Small intestine (tissue), 7 donors: ENCODE results near the gene GPR42. TPM values are rescaled to one million over a fixed set of nuclear protein-coding genes. Genes with fewer than 3 reads are reported as not detected.

Experiments
- DNase-seq, 2 donors: peaks; one replicate each; pipeline versions ENCODE4 v3.0.0 to v3.0.0-alpha.2; 2013
- FAIRE-seq: peaks from 2 replicates; lab custom pipeline; 2012; peaks lifted over from hg19 to GRCh38; lab: Jason Lieb, UNC
- H3K27ac ChIP-seq, 3 donors: one replicate each; pipeline ENCODE4 v1.5.1; 2013; ENCODE audit warnings: low read length in 2 of 3, mild to moderate bottlenecking in 2 of 3, control low read depth in 1 of 3, inconsistent platforms in 1 of 3, low read depth in 1 of 3, moderate library complexity in 1 of 3
- H3K27me3 ChIP-seq, 3 donors: one replicate each; pipeline ENCODE4 v1.6.1; 2013; ENCODE audit warnings: low read length in 3 of 3, inconsistent platforms in 1 of 3; ENCODE audit not compliant: control insufficient read depth in 3 of 3, insufficient read depth in 3 of 3
- H3K36me3 ChIP-seq, 3 donors: one replicate each; pipeline ENCODE4 v1.6.1; 2013; ENCODE audit warnings: low read length in 3 of 3, inconsistent platforms in 1 of 3, low read depth in 1 of 3, mild to moderate bottlenecking in 1 of 3, moderate library complexity in 1 of 3; ENCODE audit not compliant: control insufficient read depth in 3 of 3, insufficient read depth in 2 of 3
- H3K4me1 ChIP-seq, 3 donors: one replicate each; pipeline ENCODE4 v1.6.1; 2013; ENCODE audit warnings: low read length in 2 of 3, inconsistent platforms in 1 of 3, low read depth in 1 of 3, mild to moderate bottlenecking in 1 of 3, moderate library complexity in 1 of 3; ENCODE audit not compliant: control insufficient read depth in 3 of 3, insufficient read depth in 2 of 3
- H3K4me3 ChIP-seq, 3 donors: one replicate each; pipeline ENCODE4 v1.5.1; 2013; ENCODE audit warnings: low read length in 3 of 3, control low read depth in 1 of 3, inconsistent platforms in 1 of 3, low read depth in 1 of 3, mild to moderate bottlenecking in 1 of 3, moderate library complexity in 1 of 3
- H3K9me3 ChIP-seq, 2 donors: one replicate each; pipeline ENCODE4 v1.6.1; 2013; ENCODE audit warnings: low read depth in 1 of 2, low read length in 1 of 2; ENCODE audit not compliant: control insufficient read depth in 2 of 2, insufficient read depth in 1 of 2
- WGBS, 3 donors: extraction: QIAGEN DNeasy Blood & Tissue Kit; methylation state at CpG; one replicate each; pipeline ENCODE4 v1.1.7; 2013; 5-methylcytosine and 5-hydroxymethylcytosine counted together
- polyA plus RNA-seq, 4 donors: library from polyadenylated mRNA; stranded (reverse) in 3 of 4; unstranded in 1 of 4; fragments of 200-250 nt in 3 of 4; fragments of 120-200 nt in 1 of 4; gene quantifications; one replicate each; pipeline versions ENCODE4 v1.2.1 to v1.2.3, GENCODE V29; 2013
- donor health status: healthy with polysubstance abuse.
- donor health status: control.
- donor health status: control.
- donor health status: Bipolar disorder and iron deficiency.
- donor health status: healthy.

The GPR42 gene
- polyA plus RNA-seq, 4 donors: 0.06 to 0.15 TPM; not detected in 2

GRCh38 chr19:35342430-35342829 lies 28.4 kb upstream of the GPR42 start:
- peaks cover 0 to 4% (median 3%) of the 10 kb centered on the region in 3 donors for H3K27me3 ChIP-seq
- DNase-seq (no peak), FAIRE-seq (no peak)
- H3K27ac ChIP-seq: no peak overlapping the region
- WGBS, 3 donors: 49 to 59% (median 58%) methylated on average over 5 of the region's 5 CpGs
- no peaks in the 10 kb centered on the region for H3K9me3 ChIP-seq
- H3K4me3 ChIP-seq: no peak overlapping the region
- no peaks in the 10 kb centered on the region for H3K4me1 ChIP-seq
- no peaks in the 10 kb centered on the region for H3K36me3 ChIP-seq

- Histone ChIP-seq H3K9me3 (no peaks in the 10 kb centered on the region), H3K4me1 (no peaks in the 10 kb centered on the region), H3K27me3 (peaks cover 0 to 8% (median 3%) of the 10 kb centered on the region in 3 donors), H3K27ac (no peak overlapping the region), H3K36me3 (no peaks in the 10 kb centered on the region), H3K4me3 (no peak overlapping the region)
- no peak for FAIRE-seq
- 59 to 73% (median 72%) methylated on average over 16 to 17 of the region's 17 CpGs for WGBS, 3 donors
- DNase-seq: no peak
These were observed 26.3 kb upstream of the GPR42 start for GRCh38 chr19:35344511-35345031.

- Histone ChIP-seq H3K4me3 (no peak overlapping the region), H3K4me1 (no peaks in the 10 kb centered on the region), H3K9me3 (no peaks in the 10 kb centered on the region), H3K27me3 (peaks cover 0 to 8% (median 3%) of the 10 kb centered on the region in 3 donors), H3K36me3 (no peaks in the 10 kb centered on the region), H3K27ac (no peak overlapping the region)
- no peak for DNase-seq
- 46 to 74% (median 59%) methylated on average over 11 of the region's 11 CpGs for WGBS, 3 donors
- FAIRE-seq: no peak
These were observed 25.2 kb upstream of the GPR42 start for GRCh38 chr19:35345671-35346111.

GRCh38 chr19:35346193-35347052 lies 24.4 kb upstream of the GPR42 start:
- FAIRE-seq: no peak
- 59 to 73% (median 67%) methylated on average over 21 to 28 of the region's 28 CpGs for WGBS, 3 donors

GRCh38 chr19:35347171-35347929 lies 23.5 kb upstream of the GPR42 start, which contains the start of gene FFAR1:
Gene FFAR1 (plus strand): TSS chr19:35347902. CDS start chr19:35351552, 3,650 bp downstream.
- H3K36me3 ChIP-seq: no peaks in the 10 kb centered on the region
- H3K4me3 ChIP-seq: no peak within 1 kb of the TSS
- peaks cover 0 to 8% (median 3%) of the 10 kb centered on the region in 3 donors for H3K27me3 ChIP-seq
- 61 to 72% (median 63%) methylated on average over 18 of the region's 18 CpGs for WGBS, 3 donors
- H3K9me3 ChIP-seq: no peaks in the 10 kb centered on the region
- DNase-seq (no peak), FAIRE-seq (no peak)
- no peaks in the 10 kb centered on the region for H3K4me1 ChIP-seq
- no peak within 1 kb of the TSS for H3K27ac ChIP-seq

More at GRCh38 chr19:35346193-35347052, 24.4 kb upstream of the GPR42 start:
- Histone ChIP-seq H3K4me1 (no peaks in the 10 kb centered on the region), H3K36me3 (no peaks in the 10 kb centered on the region), H3K27ac (no peak overlapping the region), H3K9me3 (no peaks in the 10 kb centered on the region), H3K4me3 (no peak overlapping the region), H3K27me3 (peaks cover 0 to 8% (median 3%) of the 10 kb centered on the region in 3 donors)
- no peak for DNase-seq

GRCh38 chr19:35347930-35348298 lies 23.0 kb upstream of the GPR42 start:
- DNase-seq: no peak
- 63 to 75% (median 66%) methylated on average over 7 of the region's 7 CpGs for WGBS, 3 donors
- peaks cover 0 to 8% (median 3%) of the 10 kb centered on the region in 3 donors for H3K27me3 ChIP-seq
- H3K4me3 ChIP-seq: no peak overlapping the region
- H3K9me3 ChIP-seq: no peaks in the 10 kb centered on the region
- no peak overlapping the region for H3K27ac ChIP-seq
- H3K36me3 ChIP-seq: no peaks in the 10 kb centered on the region
- no peaks in the 10 kb centered on the region for H3K4me1 ChIP-seq
- no peak for FAIRE-seq

- DNase-seq (no peak), FAIRE-seq (no peak)
- Histone ChIP-seq H3K27ac (no peak overlapping the region), H3K27me3 (peaks cover 0 to 8% (median 3%) of the 10 kb centered on the region in 3 donors), H3K36me3 (no peaks in the 10 kb centered on the region), H3K9me3 (no peaks in the 10 kb centered on the region), H3K4me1 (no peaks in the 10 kb centered on the region), H3K4me3 (no peak overlapping the region)
- 65 to 80% (median 78%) methylated on average over 18 of the region's 18 CpGs for WGBS, 3 donors
These were observed 21.8 kb upstream of the GPR42 start for GRCh38 chr19:35348911-35349611.
